ENCODE data around the gene CLASP2.

CLASP2 gene

GRCh38 chr3:33629219-33629618 lies 88.8 kb downstream of the CLASP2 start:
- DNase-seq: no peak

- DNase-seq: no peak
These were observed 93.3 kb downstream of the CLASP2 start for GRCh38 chr3:33624756-33625155.

GRCh38 chr3:33613041-33613440 lies 105.0 kb downstream of the CLASP2 start:
- DNase-seq: no peak

- no peak for DNase-seq
These were observed 105.4 kb downstream of the CLASP2 start for GRCh38 chr3:33612607-33613006.

DNA sequence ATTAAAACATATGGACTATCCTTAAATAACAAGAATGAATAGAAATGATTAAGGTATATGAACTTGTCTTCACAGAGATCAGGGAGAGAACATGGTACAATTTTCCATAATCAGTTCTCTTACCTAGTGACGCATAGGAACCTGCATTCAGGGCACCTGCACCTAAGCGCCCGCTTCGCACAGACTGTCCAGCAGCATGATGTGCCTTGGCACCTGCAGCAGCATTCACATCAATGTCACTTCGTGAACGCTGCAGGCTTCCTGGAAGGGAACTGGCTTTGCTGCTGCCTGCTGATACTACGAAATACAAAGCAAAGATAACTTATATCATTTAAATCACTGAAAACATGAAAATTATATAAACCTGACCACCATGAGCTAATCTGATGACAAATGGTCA lies 115.2 kb downstream of the CLASP2 start:
- DNase-seq: no peak

DNA sequence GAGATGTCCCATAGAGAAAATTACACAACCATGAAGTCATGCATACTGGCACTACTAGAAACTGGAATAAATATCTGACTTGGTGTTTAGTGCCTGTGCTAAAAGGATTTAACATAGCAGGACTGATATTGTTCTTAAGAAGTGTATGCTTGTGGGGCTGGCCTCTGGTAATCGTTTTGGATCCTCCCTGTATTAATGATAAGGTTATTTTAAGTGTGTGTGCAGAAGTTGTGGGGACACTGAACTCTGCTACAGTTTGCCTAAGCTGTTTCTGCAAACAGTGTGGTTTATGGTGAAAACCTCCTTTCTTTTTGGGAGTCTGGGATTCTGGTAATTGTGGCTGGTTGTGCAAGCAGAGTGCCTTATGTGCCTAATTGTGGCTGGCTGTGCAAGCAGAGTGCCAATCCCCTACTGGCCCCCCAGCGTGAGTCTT lies 120.8 kb downstream of the CLASP2 start:
- DNase-seq: no peak

GRCh38 chr3:33592999-33593398 lies 125.1 kb downstream of the CLASP2 start:
- DNase-seq: no peak

- no peak for DNase-seq
These were observed 127.5 kb downstream of the CLASP2 start for GRCh38 chr3:33590541-33590940.

DNA sequence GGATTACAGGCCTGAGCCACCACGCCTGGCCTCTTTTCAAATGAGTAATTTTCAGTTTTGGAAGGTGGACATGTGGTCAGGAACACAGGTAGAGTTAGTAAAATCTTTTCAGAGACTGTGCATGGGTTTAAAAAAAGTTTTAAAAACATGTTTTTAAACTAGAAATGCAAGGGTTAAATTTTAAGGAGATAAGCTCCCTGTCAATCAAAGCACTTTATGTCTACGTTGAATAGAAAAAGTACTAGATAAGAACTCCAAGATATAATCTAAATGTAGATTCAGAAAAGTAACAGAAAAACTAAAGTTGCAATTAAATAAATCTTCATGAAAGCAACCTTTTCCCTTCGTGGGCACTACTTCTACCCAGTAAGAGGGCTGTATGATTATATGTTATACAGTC lies 131.7 kb downstream of the CLASP2 start:
- no peak for DNase-seq

- no peak for DNase-seq
These were observed 135.8 kb downstream of the CLASP2 start for GRCh38 chr3:33582234-33582633.

- no peak for DNase-seq
These were observed 136.4 kb downstream of the CLASP2 start for GRCh38 chr3:33581666-33582065.

DNA sequence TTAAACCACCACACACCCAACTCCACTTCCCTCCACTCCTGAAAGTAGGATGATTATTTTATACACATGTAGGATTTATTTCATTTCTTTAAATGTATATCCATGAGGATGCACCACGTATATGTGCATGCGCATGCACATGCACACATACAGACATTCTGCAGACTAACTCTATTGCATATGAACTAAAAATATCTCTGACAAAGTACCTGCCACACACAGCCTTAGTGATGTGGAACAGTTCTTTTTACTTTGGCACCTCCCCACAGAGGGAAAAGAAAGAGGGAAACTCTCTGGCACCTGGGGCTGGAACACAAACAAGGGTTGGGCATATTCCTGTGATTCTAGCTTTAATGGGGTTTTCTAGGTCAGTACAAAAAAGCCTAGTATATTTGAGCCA lies 138.2 kb downstream of the CLASP2 start:
- no peak for DNase-seq

GRCh38 chr3:33579178-33579510 lies 138.9 kb downstream of the CLASP2 start:
- no peak for DNase-seq

GRCh38 chr3:33578325-33579177 lies 139.5 kb downstream of the CLASP2 start:
- DNase-seq: no peak

- no peak for DNase-seq
These were observed 140.5 kb downstream of the CLASP2 start for GRCh38 chr3:33577588-33577987.

DNA sequence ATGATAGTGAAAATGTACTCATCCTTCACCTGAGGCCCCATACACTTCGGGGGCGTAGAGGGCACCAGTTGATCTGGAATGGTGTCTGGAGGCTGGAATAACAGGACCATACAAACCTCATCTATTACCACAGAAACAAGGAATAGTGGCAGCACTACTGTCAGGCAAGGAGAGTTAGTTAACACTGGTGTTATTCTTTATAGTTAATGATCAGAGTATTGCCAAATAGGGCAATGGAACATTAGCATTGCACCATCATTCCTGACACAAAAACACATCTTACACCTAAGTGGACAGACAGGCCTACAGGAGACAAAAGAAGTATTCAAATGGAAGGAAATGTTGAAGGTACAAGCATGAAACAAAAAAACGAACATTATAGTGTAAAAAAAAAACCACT lies 140.9 kb downstream of the CLASP2 start:
- DNase-seq: no peak

DNA sequence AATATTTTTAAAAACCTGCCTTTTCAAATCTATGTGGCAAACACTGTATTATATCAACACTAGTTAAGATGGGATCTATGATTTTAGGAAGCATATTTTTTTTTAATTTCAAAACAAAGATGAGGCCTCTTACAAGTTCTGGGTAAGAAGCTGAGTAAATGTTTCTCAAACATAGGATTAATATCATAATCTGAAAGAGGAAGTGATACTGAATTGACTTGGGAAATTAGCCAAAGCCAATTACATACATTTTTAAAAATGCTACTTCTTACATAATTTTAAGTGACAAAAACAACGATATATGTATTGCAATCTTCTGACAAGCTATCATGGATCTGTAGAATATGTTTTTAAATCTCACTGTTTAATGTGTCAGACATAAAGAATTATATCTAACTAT lies 142.7 kb downstream of the CLASP2 start:
- no peak for DNase-seq

- no peak for DNase-seq
These were observed 160.2 kb downstream of the CLASP2 start for GRCh38 chr3:33557829-33558228.

DNA sequence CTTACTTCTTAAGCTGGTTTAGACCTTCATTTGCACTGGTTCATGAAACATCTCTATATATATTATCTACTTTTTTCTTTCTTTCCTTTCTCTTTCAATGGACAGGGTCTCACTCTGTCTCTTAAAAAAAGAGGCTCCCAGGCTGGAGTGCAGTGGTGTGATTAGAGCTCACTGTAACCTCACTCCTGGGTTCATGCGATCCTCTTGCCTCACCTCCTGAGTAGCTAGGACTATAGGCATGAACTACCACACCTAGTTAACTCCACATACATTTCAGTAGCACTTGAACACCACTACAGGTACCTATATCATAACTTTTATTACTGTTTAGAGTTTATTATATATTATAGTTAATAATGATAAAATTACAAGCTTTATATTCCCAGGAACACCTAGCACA lies 160.8 kb downstream of the CLASP2 start:
- no peak for DNase-seq

- DNase-seq: no peak
These were observed 171.0 kb downstream of the CLASP2 start for GRCh38 chr3:33547101-33547500.

DNA sequence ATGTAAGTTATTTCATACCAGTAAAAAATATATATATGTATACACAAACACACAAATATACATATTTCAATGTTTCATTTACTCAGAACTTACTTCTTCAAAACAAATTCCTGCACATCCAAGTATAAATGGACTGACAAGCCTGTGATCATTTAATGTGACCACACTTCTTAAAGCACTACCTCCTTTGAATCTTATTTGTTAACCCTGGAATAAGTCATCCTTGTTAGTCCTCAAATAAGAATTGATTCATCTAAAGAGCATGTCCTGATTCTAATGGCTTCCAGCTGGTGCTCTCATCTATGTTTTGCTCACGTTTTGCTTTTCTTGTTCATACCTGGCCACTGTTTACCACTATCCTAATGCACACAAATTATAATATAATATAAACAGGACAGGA lies 173.9 kb downstream of the CLASP2 start:
- no peak for DNase-seq

GRCh38 chr3:33543601-33544000 lies 174.5 kb downstream of the CLASP2 start:
- no peak for DNase-seq

- DNase-seq: no peak
These were observed 176.1 kb downstream of the CLASP2 start for GRCh38 chr3:33541918-33542317.

DNA sequence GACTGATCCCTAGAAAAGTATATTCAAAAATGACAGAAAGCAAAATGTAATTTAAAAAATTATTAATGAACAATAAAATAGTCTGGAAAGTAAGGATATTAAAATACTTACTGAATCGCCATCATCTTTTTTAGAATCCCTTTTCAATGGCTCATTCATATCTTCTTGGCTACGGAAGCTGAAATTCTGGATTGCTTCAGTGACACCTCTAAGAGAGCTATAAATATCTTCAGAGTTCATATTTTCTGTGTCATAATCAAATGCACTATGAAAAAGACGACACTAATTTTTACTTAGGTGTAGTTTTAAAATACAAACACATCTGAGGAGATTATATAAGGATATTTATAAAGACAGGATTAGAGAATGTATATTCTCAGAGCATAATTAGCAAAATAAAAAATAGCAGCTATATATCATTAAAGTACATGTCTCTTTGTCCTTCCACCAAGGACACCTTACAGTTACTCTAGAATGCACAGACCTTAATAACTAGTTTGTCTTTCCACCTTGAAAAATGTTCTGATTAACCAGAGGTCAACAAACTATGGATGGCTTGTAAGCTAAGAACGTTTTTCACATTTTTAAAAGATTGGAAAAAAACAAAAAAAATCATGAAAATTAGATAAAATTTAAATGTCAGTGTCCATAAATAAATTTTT lies 179.2 kb downstream of the CLASP2 start:
- DNase-seq: no peak

DNA sequence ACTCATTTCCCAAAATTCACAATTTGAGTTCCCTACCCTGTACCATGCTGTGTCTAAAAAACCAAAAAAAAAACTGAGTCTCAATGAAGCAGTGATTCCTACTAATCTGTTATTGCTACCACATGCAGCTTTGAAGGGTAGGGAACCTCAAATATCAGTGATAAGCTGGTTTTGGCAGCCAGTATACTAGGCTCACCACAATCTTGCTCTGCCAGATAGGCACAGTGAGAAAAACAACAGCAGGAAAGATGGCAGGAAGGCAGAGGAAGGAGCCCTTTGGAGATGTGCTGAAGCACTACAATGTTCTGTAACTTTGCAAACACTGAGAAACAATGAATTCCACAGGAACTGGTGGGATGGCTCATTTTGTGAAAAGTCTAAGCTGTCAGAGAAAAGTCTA lies 180.9 kb downstream of the CLASP2 start:
- DNase-seq: no peak
